HCT116 (cell line): ENCODE data around the gene BACE1-AS.

ENCODE experiments used
- EGR1 ChIP-seq: IDR thresholded peaks from 2 replicates; pipeline ENCODE4 v1.6.1; 2012; ENCODE audit warnings: low read depth
- RAD21 ChIP-seq: IDR thresholded peaks from 2 replicates; pipeline ENCODE4 v1.6.1; 2012; ENCODE audit warnings: low read depth, mild to moderate bottlenecking
- YY1 ChIP-seq: IDR thresholded peaks from 2 replicates; pipeline ENCODE4 v1.6.1; 2011; ENCODE audit warnings: low read length, low read depth, moderate library complexity, mild to moderate bottlenecking; ENCODE audit not compliant: insufficient replicate concordance; ENCODE audit errors: extremely low read depth
- TF ChIP-seq, protein P1 (sequence below), 3 experiments: fragments of 200-600 bp in 1 of 3; sonication (generic) in 1 of 3; IDR thresholded peaks in 2 of 3; conservative IDR thresholded peaks in 1 of 3; 2 replicates each; pipeline ENCODE4 v1.5.1; 2012 to 2017; ENCODE audit warnings: low read depth in 2 of 3, low read length in 2 of 3, antibody characterized with exemption in 1 of 3, borderline replicate concordance in 1 of 3, control low read depth in 1 of 3, mild to moderate bottlenecking in 1 of 3, mixed read lengths in 1 of 3, mixed run types in 1 of 3, moderate library complexity in 1 of 3; ENCODE audit not compliant: insufficient read depth in 1 of 3
- TF ChIP-seq, protein P2 (sequence below): IDR thresholded peaks from 2 replicates; pipeline ENCODE4 v1.6.1; 2011; ENCODE audit warnings: mild to moderate bottlenecking, low read length, moderate library complexity; ENCODE audit not compliant: insufficient replicate concordance; ENCODE audit errors: extremely low read depth
- TF ChIP-seq, protein P3 (sequence below): IDR thresholded peaks from 2 replicates; pipeline ENCODE4 v1.6.1; 2012

DNA sequence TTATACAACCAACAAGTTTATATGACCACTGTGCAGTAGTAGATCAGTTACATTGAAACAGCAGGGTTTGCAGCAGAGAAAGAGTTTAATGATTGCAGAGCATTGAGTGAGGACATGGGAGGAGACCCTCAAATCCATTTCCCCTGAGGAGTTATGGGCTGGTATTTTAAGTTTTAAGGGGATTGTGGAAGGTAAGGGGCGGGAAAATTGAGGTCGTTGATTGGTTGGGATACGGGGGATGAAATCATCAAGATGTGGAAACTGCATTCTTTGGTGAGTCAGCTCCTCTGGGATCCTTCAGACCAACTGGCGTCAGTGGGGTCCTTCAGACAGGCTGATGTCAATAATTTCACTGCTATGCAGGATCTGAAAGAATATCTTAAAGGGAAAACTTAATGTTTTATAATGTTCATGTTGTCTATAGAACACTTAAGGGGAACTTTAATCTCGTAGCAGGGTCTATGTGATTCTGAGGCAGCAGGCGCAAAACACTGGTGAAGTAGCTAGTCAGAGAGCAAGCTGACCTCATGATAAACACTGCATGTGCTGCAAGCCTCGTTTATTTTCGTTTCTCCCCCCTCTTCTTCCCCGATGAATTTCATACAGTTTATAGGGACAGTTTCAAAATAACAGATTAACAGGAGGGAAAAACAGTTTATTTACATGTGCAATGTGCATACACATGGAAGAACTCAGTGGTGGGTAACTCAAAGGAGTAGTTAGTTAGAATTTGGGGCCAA, 17.4 kb upstream of the BACE1-AS start:
- TF ChIP-seq, protein P1, sequence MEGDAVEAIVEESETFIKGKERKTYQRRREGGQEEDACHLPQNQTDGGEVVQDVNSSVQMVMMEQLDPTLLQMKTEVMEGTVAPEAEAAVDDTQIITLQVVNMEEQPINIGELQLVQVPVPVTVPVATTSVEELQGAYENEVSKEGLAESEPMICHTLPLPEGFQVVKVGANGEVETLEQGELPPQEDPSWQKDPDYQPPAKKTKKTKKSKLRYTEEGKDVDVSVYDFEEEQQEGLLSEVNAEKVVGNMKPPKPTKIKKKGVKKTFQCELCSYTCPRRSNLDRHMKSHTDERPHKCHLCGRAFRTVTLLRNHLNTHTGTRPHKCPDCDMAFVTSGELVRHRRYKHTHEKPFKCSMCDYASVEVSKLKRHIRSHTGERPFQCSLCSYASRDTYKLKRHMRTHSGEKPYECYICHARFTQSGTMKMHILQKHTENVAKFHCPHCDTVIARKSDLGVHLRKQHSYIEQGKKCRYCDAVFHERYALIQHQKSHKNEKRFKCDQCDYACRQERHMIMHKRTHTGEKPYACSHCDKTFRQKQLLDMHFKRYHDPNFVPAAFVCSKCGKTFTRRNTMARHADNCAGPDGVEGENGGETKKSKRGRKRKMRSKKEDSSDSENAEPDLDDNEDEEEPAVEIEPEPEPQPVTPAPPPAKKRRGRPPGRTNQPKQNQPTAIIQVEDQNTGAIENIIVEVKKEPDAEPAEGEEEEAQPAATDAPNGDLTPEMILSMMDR (IDR thresholded peaks at IDR 0.05 in 2 of 3, conservative IDR thresholded peaks at IDR 0.05 in 1 of 3; ENCODE audit: borderline replicate concordance in 1 of 3, insufficient read depth in 1 of 3, low read depth in 2 of 3, low read length in 2 of 3): no peak
- TF ChIP-seq EGR1: no peak
- TF ChIP-seq RAD21: no peak
- TF ChIP-seq, protein P2, sequence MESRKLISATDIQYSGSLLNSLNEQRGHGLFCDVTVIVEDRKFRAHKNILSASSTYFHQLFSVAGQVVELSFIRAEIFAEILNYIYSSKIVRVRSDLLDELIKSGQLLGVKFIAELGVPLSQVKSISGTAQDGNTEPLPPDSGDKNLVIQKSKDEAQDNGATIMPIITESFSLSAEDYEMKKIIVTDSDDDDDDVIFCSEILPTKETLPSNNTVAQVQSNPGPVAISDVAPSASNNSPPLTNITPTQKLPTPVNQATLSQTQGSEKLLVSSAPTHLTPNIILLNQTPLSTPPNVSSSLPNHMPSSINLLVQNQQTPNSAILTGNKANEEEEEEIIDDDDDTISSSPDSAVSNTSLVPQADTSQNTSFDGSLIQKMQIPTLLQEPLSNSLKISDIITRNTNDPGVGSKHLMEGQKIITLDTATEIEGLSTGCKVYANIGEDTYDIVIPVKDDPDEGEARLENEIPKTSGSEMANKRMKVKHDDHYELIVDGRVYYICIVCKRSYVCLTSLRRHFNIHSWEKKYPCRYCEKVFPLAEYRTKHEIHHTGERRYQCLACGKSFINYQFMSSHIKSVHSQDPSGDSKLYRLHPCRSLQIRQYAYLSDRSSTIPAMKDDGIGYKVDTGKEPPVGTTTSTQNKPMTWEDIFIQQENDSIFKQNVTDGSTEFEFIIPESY: no peak
- TF ChIP-seq YY1: no peak
- TF ChIP-seq, protein P3, sequence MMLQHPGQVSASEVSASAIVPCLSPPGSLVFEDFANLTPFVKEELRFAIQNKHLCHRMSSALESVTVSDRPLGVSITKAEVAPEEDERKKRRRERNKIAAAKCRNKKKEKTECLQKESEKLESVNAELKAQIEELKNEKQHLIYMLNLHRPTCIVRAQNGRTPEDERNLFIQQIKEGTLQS: no peak
